ENCODE measurements around the gene SAP30L.

SAP30L gene

DNA sequence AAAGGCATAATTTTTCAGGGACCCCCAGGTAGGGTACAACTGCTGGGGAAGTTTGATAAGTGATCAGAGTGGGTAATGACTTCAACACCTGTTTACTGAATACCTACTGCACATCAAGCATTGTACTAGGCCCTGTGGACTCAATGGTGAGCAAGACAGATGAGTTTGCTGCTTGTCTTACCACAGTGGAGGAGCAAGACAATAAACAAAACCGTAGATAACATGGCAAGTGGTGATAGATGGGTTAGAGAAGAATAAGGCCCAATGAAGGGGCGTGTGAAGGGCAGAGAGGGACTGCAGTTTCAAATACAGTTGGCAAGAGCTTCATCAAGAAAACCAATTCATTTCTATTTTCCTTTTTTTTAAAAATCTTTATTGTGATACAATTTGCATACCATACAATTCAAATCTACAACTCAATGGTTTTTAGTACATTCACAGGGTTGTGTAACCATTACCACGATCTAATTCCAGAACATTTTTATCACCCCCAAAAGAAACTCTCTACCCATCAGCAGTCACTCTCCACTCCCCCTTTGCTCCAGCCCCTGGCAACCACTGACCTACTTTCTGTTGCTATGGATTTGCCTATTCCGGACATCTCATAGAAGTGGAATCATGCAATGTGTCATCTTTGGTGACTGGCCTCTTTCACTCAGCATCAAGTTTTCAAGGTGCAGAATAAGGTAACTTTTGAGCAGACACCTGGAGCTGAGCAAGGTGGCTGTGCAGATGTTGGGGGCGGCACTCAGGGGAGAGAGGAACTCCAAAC, 64.2 kb downstream of the SAP30L start:
- DNase-seq (ENCODE audit: extremely low read depth, insufficient read length): no peak
- H3K36me3 ChIP-seq (ENCODE audit: control insufficient read depth, insufficient read depth, low read length): no peaks in the 10 kb centered on the region
- no peak overlapping the region for H3K4me3 ChIP-seq (replicated peaks; ENCODE audit: low read depth, low read length)
- TF ChIP-seq, protein P1, sequence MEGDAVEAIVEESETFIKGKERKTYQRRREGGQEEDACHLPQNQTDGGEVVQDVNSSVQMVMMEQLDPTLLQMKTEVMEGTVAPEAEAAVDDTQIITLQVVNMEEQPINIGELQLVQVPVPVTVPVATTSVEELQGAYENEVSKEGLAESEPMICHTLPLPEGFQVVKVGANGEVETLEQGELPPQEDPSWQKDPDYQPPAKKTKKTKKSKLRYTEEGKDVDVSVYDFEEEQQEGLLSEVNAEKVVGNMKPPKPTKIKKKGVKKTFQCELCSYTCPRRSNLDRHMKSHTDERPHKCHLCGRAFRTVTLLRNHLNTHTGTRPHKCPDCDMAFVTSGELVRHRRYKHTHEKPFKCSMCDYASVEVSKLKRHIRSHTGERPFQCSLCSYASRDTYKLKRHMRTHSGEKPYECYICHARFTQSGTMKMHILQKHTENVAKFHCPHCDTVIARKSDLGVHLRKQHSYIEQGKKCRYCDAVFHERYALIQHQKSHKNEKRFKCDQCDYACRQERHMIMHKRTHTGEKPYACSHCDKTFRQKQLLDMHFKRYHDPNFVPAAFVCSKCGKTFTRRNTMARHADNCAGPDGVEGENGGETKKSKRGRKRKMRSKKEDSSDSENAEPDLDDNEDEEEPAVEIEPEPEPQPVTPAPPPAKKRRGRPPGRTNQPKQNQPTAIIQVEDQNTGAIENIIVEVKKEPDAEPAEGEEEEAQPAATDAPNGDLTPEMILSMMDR (IDR thresholded peaks at IDR 0.05; ENCODE audit: insufficient read depth, low read length, poor library complexity, severe bottlenecking): no peak
- no peaks in the 10 kb centered on the region for H3K27me3 ChIP-seq (replicated peaks; ENCODE audit: control insufficient read depth, insufficient read depth, low read length)

All from GM06990 (cell line).